AG08395 (cell line): ENCODE results near the gene HECTD4.
"Not testable (repeated sequence)": the region's sequence is repeated elsewhere in the genome, so short reads cannot be mapped to it uniquely, and the experiment has no call there.

Experiments used
- DNase-seq: peaks from one replicate; pipeline ENCODE4 v3.0.0; 2012; ENCODE audit warnings: mixed read lengths, low spot score

HECTD4 gene

DNA sequence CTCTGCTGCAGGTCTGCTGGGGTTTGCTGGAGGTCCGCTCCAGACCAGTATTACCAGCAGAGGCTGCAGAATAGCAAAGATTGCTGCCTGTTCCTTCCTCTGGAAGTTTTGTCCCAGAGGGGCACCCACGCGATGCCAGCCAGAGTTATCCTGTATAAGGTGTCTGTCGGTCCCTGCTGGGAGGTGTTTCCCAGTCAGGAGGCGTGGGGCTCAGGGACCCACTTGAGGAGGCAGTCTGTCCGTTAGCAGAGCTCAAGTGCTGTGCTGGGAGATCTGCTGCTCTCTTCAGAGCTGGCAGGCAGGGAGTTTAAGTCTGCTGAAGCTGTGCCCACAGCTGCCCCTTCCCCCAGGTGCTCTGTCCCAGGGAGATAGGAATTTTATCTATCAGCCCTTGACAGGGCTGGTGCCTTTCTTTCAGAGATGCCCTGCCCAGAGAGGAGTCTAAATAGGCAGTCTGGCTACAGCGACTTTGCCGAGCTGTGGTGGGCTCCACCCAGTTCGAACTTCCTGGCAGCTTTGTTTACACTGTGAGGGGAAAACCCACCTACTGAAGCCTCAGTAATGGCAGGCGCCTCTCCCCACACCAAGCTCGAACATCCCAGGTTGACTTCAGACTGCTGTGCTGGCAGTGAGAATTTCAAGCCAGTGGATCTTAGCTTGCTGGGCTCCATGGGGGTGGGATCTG is 223.6 kb downstream of the HECTD4 start:
- DNase-seq: not testable (repeated sequence)

DNA sequence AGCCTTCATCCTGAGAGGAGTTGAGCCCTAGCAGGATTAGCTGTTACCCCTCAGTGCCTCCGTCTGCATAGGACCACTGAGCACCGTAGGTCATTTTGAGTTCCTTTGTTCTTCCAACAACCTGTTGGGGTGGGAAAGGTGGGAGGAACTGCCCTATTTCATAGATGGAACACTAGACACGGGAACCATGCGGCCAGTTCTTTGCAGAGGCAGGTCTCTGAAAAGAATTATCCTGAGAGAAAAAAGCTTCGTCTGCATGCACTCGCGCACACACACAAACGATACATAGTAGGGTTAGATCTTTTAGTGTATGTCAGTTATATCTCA is 228.4 kb downstream of the HECTD4 start:
- no peak for DNase-seq

- no peak for DNase-seq
Measured at GRCh38 chr12:112153181-112153892, 228.9 kb downstream of the HECTD4 start.

- DNase-seq: no peak
Measured at GRCh38 chr12:112151766-112152541, 230.3 kb downstream of the HECTD4 start.

DNA sequence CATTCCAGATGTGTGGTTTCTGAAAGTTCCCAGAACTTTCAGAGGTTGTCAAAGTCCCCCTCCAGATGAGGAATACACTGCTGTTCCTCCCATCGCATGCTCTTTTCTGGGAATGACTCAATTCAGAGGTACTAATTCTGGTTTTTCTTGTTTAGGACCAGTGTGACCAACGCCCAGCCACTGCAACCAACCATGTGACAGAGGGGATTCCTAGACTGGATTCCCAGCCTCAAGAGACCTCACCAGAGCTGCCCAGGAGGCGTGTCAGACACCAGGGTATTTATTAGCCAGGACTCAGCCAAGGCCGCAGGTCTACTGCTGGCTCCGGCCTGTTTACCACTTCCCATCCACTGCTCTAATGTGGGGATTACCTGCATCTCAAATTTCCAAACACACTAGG is 232.6 kb downstream of the HECTD4 start:
- DNase-seq: no peak

DNA sequence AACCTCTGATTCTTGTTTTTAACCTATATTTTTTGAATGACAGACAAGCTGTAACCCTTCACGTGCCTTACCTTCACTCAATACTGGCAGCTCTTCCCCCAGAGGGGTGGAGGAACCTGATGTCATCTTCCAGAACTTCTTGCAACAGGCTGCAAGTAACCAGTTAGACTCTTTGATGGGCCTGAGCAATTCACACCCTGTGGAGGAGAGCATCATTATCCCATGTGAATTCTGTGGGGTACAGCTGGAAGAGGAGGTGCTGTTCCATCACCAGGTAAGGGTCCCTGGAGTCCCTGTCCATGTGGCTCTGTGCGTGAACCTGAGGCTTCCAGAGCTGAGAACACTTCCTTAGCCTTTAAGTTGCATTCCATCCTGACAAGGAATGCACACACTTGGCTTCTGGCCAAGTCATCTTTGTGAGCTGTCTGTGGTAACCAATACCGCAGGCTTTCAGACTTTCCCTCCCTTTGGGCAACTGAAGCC is 234.2 kb downstream of the HECTD4 start:
- peak; percentile 42 for DNase-seq

GRCh38 chr12:112146123-112146522 is 236.1 kb downstream of the HECTD4 start:
- no peak for DNase-seq

DNA sequence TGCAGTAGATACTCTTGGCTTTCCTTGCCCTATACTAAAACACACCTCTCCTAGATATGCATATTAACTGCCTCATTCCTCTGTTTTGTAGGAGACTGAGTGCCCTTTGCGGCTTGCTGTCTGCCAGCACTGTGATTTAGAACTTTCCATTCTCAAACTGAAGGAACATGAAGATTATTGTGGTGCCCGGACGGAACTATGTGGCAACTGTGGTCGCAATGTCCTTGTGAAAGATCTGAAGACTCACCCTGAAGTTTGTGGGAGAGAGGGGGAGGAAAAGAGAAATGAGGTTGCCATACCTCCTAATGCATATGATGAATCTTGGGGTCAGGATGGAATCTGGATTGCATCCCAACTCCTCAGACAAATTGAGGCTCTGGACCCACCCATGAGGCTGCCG is 241.5 kb downstream of the HECTD4 start:
- no peak for DNase-seq

DNA sequence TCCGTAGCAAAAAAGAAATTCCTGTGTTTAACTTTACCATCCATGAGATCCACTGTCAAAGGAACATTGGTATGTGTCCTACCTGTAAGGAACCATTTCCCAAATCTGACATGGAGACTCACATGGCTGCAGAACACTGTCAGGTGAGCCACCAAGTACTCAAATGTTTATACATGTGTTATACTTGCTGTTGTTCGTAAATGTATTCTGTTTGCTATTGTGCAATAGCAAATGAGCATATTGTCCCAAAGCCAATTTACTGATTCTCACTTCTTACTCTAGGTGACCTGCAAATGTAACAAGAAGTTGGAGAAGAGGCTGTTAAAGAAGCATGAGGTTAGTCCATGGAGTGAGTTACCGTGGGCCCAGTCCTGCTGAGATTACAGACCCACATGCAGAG is 247.5 kb downstream of the HECTD4 start:
- no peak for DNase-seq

- DNase-seq: no peak
Measured at GRCh38 chr12:112133418-112133817, 248.8 kb downstream of the HECTD4 start.

DNA sequence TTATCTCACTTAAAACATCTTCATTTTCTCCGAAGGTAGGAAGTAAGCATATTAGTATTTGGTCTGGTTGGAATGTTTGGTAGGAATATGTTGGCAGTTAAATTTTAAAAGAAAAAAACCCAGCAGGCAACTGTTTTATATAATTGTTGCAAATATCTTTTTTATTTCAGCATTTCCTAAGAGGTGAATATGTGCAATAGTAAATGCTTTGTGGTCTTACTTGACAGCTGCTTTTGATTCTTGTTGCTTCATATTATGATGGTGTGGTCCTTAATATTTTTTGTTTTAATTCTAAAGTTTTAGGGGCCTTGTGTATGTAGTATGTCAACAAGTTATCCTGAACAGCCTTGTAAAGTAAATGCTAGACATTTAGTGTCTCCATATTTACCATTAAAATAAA is 250.5 kb downstream of the HECTD4 start:
- DNase-seq: no peak

DNA sequence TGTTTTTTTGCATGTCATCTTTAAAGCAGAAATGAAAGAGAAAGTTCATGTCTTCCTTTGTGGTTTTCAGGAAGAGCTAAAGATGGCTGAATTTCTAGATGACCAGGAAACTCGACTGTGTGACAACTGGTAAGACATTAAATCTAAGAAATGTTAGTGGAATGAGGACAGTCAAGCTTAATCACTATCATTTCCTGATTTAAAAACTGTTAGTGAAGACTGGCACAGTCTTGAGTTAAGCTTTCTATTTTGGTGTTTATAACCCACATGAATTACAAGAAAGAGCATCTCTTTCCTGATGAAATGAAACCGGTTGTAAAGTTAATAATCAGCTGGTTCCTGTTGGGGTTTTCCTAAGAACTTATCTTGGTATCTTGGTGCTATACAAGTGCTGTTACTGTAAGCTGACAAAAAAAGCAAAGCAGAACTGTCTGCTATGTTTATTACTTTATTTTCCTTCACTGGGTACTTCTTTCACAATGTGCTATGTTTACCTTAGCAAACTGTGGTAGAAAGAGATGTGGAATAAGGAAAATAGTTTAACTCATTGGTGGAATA is 251.7 kb downstream of the HECTD4 start:
- no peak for DNase-seq

- no peak for DNase-seq
Measured at GRCh38 chr12:112126911-112127310, 255.3 kb downstream of the HECTD4 start.

- DNase-seq: no peak
Measured at GRCh38 chr12:112126000-112126438, 256.2 kb downstream of the HECTD4 start.

- DNase-seq: peak; percentile 99
Measured at GRCh38 chr12:112125250-112125999, 256.8 kb downstream of the HECTD4 start, which contains the start of gene TRAFD1. Gene TRAFD1 (plus strand): TSS chr12:112125560. CDS start chr12:112130523, 4,963 bp downstream.

DNA sequence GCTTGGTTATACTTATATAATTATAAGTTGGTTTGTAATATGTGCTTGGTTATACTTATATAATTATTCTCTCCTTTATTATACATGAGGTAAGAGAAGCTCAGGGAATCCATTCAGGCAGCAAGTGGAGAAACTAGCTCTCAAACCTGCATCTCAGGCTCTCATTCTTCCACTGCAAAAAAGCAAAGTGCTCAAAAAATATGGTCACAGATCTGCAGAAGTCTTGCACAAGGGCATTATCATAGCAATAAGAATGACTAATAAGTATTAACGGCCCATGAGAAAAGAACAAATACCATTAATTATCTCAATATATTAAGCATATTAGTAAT is 257.3 kb downstream of the HECTD4 start:
- DNase-seq: no peak

DNA sequence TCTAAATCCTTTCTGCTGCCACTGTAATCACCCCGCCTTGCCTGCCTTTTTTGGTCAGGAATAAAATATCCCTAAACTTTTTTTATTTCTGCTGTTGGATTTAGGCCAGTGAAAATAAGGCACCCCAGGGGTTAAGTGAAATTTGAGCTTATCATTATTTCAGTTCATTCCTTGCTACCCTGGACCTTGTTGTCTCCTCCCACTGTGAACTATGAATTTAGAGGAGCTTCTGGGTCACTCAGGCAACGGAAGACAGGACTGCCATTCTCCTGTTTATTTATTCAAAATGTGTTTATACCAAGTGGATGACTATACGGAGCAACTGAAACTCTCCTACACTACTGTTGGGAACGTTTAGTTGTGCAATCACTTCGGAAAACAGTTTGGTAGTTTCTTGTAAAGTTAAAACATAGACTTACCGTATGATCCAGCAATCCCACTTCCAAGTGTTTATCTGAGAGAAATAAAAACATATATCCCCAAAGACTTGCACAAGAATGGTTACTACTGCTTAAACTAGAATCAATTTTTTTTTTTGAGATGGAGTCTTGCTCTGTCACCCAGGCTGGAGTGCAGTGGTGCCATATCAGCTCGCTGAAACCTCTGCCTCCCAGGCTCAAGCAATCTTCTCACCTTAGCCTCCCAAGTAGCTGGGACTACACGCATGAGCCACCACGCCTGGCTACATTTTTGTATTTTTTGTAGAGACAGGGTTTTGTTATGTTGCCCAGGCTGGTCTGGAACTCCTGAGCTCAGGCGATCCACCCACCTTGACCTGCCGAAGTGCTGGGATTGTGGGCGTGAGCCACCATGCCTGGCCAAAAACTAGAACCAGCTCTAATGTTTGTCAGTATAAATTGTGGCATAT is 259.2 kb downstream of the HECTD4 start:
- no peak for DNase-seq

GRCh38 chr12:112121780-112122565 is 260.3 kb downstream of the HECTD4 start:
- DNase-seq: peak; percentile 60

- DNase-seq: no peak
Measured at GRCh38 chr12:112117685-112118084, 264.5 kb downstream of the HECTD4 start.
